ENCODE results near the gene ASGR2. TPM values are rescaled to one million over a fixed set of nuclear protein-coding genes. Genes with fewer than 3 reads are reported as not detected.

Gene ASGR2
- total and polyA plus RNA-seq, 2 of the 13 experiments (the other 11 are each of a cell fraction or from before 2014, with no cell fraction given) = 320 to 754 TPM

DNA sequence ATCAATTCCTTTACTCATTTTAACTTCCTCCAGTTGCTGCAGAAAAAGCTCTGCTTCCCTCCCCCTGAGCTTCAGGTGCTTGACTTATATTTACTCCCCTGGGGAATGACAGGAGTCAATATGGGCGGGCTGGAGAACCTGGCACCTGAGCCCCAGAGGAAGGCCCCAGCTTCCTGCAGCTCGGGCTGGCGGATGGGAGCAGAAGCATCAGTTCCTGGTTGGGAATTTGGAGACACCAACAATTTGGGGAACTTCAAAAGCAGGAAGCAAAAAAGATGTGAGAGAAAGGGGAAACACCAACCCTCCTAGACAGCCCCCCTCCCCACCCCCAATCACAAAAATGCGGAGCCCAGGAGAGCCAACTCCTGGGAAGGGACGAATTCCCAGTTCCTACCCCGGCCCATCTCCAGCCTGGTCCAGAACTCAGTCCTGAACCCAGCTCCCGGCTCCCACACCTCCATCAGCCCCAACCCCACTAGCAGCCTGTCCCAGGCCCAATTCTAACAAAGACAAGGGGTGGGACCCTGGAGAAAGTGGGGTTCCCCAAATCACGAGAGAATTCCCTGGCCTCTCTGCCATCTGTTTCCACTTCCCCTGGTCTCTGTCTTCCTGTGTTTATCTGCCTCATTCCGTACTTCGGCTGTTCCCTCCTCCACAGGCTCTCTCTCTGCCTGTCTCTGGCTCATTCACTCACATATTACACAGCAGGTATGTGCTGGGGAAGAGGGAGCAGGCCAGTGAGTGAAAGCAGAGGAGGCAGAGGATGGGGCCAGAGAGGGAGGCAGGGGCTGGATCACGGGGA lies 16.2 kb upstream of the ASGR2 start (continued):
- TF ChIP-seq, protein P1, sequence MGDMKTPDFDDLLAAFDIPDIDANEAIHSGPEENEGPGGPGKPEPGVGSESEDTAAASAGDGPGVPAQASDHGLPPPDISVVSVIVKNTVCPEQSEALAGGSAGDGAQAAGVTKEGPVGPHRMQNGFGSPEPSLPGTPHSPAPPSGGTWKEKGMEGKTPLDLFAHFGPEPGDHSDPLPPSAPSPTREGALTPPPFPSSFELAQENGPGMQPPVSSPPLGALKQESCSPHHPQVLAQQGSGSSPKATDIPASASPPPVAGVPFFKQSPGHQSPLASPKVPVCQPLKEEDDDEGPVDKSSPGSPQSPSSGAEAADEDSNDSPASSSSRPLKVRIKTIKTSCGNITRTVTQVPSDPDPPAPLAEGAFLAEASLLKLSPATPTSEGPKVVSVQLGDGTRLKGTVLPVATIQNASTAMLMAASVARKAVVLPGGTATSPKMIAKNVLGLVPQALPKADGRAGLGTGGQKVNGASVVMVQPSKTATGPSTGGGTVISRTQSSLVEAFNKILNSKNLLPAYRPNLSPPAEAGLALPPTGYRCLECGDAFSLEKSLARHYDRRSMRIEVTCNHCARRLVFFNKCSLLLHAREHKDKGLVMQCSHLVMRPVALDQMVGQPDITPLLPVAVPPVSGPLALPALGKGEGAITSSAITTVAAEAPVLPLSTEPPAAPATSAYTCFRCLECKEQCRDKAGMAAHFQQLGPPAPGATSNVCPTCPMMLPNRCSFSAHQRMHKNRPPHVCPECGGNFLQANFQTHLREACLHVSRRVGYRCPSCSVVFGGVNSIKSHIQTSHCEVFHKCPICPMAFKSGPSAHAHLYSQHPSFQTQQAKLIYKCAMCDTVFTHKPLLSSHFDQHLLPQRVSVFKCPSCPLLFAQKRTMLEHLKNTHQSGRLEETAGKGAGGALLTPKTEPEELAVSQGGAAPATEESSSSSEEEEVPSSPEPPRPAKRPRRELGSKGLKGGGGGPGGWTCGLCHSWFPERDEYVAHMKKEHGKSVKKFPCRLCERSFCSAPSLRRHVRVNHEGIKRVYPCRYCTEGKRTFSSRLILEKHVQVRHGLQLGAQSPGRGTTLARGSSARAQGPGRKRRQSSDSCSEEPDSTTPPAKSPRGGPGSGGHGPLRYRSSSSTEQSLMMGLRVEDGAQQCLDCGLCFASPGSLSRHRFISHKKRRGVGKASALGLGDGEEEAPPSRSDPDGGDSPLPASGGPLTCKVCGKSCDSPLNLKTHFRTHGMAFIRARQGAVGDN (CRISPR knock-in tag; IDR thresholded peaks at IDR 0.05) = peak; percentile 18; the same call in 1 of the 2 replicates
- TF ChIP-seq PHF5A (CRISPR knock-in tag; IDR thresholded peaks at IDR 0.05; ENCODE audit: low read depth, unreplicated experiment) (no peak), EED (CRISPR knock-in tag; IDR thresholded peaks at IDR 0.05) (no peak), GPN1 (CRISPR knock-in tag; IDR thresholded peaks at IDR 0.05; ENCODE audit: borderline replicate concordance) (no peak), ZNF484 (CRISPR knock-in tag; IDR thresholded peaks at IDR 0.05; ENCODE audit: borderline replicate concordance, low read depth) (no peak), MNT (IDR thresholded peaks at IDR 0.05) (no peak), TEAD3 (CRISPR knock-in tag; optimal IDR thresholded peaks at IDR 0.05; ENCODE audit: borderline replicate concordance) (peak; percentile 62), STAT5B (CRISPR knock-in tag; IDR thresholded peaks at IDR 0.05) (no peak)
